GM12878 (cell line): ENCODE data around the gene TNFRSF1B. TPM values are rescaled to one million over a fixed set of nuclear protein-coding genes. Genes with fewer than 3 reads are reported as not detected.

Source experiments
- ATAC-seq: fragments of 200-7000 bp; cut with Tn5 transposase; 3 replicates; pipeline ENCODE4 v1.9.1; 2020; ENCODE audit warnings: mild to moderate bottlenecking, moderate library complexity
- BruUV-seq: library from RNA; stranded (reverse); fragments of 400-500 nt; replicated peaks from 2 replicates; lab custom pipeline; 2021; lab: Mats Ljungman, UMichigan
- CTCF ChIA-PET: fragments of 300-600 bp; sonication (Branson Sonifier 250); formaldehyde crosslinking; extraction: SDS; loops from one replicate; lab custom pipeline; 2021; ENCODE audit warnings: inconsistent platforms; lab: Yijun Ruan, JAX
- POLR2A ChIA-PET: fragments of 350-600 bp; formaldehyde crosslinking; extraction: SDS; loops from one replicate; lab custom pipeline; 2021; ENCODE audit warnings: inconsistent platforms; lab: Charles Lee
- RAD21 ChIA-PET: fragments of 300-600 bp; sonication (Branson Sonifier 250); formaldehyde crosslinking; loops from one replicate; lab custom pipeline; 2023; ENCODE audit warnings: antibody characterized with exemption; ENCODE audit not compliant: unreplicated experiment; lab: Charles Lee
- SMC1A ChIA-PET: fragments of 300-600 bp; sonication (Branson Sonifier 250); formaldehyde crosslinking; loops from one replicate; lab custom pipeline; 2023; ENCODE audit not compliant: unreplicated experiment, uncharacterized antibody; lab: Charles Lee
- DNase-seq: peaks from one replicate; pipeline ENCODE4 v3.0.0-alpha.2; 2011; ENCODE audit warnings: low read depth, low spot score
- FAIRE-seq: peaks from 3 replicates; lab custom pipeline; 2011; peaks lifted over from hg19 to GRCh38; lab: Jason Lieb, UNC
- H2AFZ ChIP-seq: 2 replicates; pipeline ENCODE4 v1.6.0; 2011; ENCODE audit warnings: low read depth, low read length, control low read depth; ENCODE audit not compliant: control insufficient read depth
- H3K27ac ChIP-seq: 2 replicates; pipeline ENCODE4 v1.5.1; 2011; ENCODE audit warnings: control low read depth; ENCODE audit not compliant: control insufficient read depth, insufficient read depth
- H3K27me3 ChIP-seq, 2 experiments: replicated peaks in 1 of 2; 2 replicates each; pipeline versions ENCODE4 v1.6.0 to v1.6.1; 2011; ENCODE audit warnings: low read length in 1 of 2; ENCODE audit not compliant: control insufficient read depth in 2 of 2, insufficient read depth in 2 of 2
- H3K36me3 ChIP-seq, 2 experiments: 2 replicates each; pipeline ENCODE4 v1.5.1; 2011; ENCODE audit warnings: low read length in 1 of 2; ENCODE audit not compliant: control insufficient read depth in 2 of 2, insufficient read depth in 2 of 2
- H3K4me1 ChIP-seq: 2 replicates; pipeline ENCODE4 v1.6.1; 2011; ENCODE audit warnings: mild to moderate bottlenecking, low read length, moderate library complexity, mixed read lengths; ENCODE audit not compliant: control insufficient read depth, insufficient read depth
- H3K4me2 ChIP-seq: 2 replicates; pipeline ENCODE4 v1.6.0; 2011; ENCODE audit warnings: control low read depth; ENCODE audit not compliant: control insufficient read depth, insufficient read depth
- H3K4me3 ChIP-seq: fragments of 200-600 bp; sonication (generic); 2 replicates; pipeline ENCODE4 v1.5.1; 2016
- H3K79me2 ChIP-seq: 2 replicates; pipeline ENCODE4 v1.6.0; 2011; ENCODE audit warnings: low read length; ENCODE audit not compliant: control insufficient read depth, insufficient read depth
- H3K9ac ChIP-seq: 2 replicates; pipeline ENCODE4 v1.8.0; 2011; ENCODE audit warnings: low read length, control low read depth, mixed read lengths; ENCODE audit not compliant: control insufficient read depth, insufficient read depth
- H3K9me3 ChIP-seq: replicated peaks from 3 replicates; pipeline ENCODE4 v1.5.1; 2011; ENCODE audit warnings: mild to moderate bottlenecking, low read length; ENCODE audit not compliant: control insufficient read depth, insufficient read depth
- H4K20me1 ChIP-seq: 2 replicates; pipeline ENCODE4 v1.6.0; 2011; ENCODE audit not compliant: control insufficient read depth, insufficient read depth
- ESRRA ChIP-seq: IDR thresholded peaks from 2 replicates; pipeline ENCODE4 v1.6.1; 2012; ENCODE audit warnings: mild to moderate bottlenecking, low read length, improper control_type of control experiment
- GABPA ChIP-seq: IDR thresholded peaks from 2 replicates; pipeline ENCODE4 v1.6.1; 2014; ENCODE audit warnings: antibody characterized with exemption, low read depth, mild to moderate bottlenecking, inconsistent platforms
- MTA2 ChIP-seq: fragments of 450-650 bp; IDR thresholded peaks from 2 replicates; pipeline ENCODE4 v1.6.1; 2016; ENCODE audit warnings: low read depth, mild to moderate bottlenecking, moderate library complexity
- POLR2AphosphoS5 ChIP-seq: IDR thresholded peaks from 2 replicates; pipeline ENCODE4 v1.6.1; 2011; ENCODE audit warnings: mild to moderate bottlenecking, low read length, inconsistent platforms
- RB1 ChIP-seq: fragments of 450-650 bp; formaldehyde crosslinking; IDR thresholded peaks from 2 replicates; pipeline ENCODE4 v1.6.1; 2017; ENCODE audit warnings: mild to moderate bottlenecking, borderline replicate concordance
- SPI1 ChIP-seq: IDR thresholded peaks from 2 replicates; pipeline ENCODE4 v1.6.1; 2011; ENCODE audit warnings: low read depth, mild to moderate bottlenecking, low read length, moderate library complexity, borderline replicate concordance; ENCODE audit not compliant: insufficient read depth
- TCF7 ChIP-seq: IDR thresholded peaks from 2 replicates; pipeline ENCODE4 v1.6.1; 2014; ENCODE audit warnings: antibody characterized with exemption, borderline replicate concordance
- ZBTB4 ChIP-seq: fragments of 450-650 bp; formaldehyde crosslinking; IDR thresholded peaks from 2 replicates; pipeline ENCODE4 v1.4.0; 2022; ENCODE audit warnings: mild to moderate bottlenecking, moderate library complexity
- ZBTB40 ChIP-seq: fragments of 450-650 bp; IDR thresholded peaks from 2 replicates; pipeline ENCODE4 v1.6.1; 2016; ENCODE audit warnings: mild to moderate bottlenecking, moderate library complexity, borderline replicate concordance
- ZNF24 ChIP-seq: fragments of 450-650 bp; IDR thresholded peaks from 2 replicates; pipeline ENCODE4 v1.6.1; 2017; ENCODE audit warnings: antibody characterized with exemption, mild to moderate bottlenecking
- WGBS: methylation state at CpG from one replicate; pipeline ENCODE4 v1.1.6; 2016; ENCODE audit warnings: low lambda C conversion rate; ENCODE audit not compliant: insufficient replicate concordance, insufficient coverage; ENCODE audit errors: missing lambda C conversion rate; 5-methylcytosine and 5-hydroxymethylcytosine counted together
- in situ Hi-C: fragments of 300-500 bp; cut with MboI; formaldehyde crosslinking; loops from 9 replicates; pipeline ENCODE4 v1.14.3; 2018; ENCODE audit warnings: mixed read lengths
- intact Hi-C: fragments of 100-400 bp; cut with micrococcal nuclease; formaldehyde crosslinking; loops from one replicate; pipeline ENCODE4 v1.14.2; 2022; ENCODE audit not compliant: unreplicated experiment
- polyA plus RNA-seq, 11 experiments: library from polyadenylated mRNA; depleted of rRNA in 4 of 11; unstranded in 6 of 11; stranded (reverse) in 5 of 11; fragments of >200 nt; fragmentation: Nextera tagmentation in 4 of 11; fragmentation: Illumina TruSeq in 1 of 11; extraction: Ambion mirVana in 4 of 11; extraction: Trizol in 1 of 11; gene quantifications; 1 replicate in 1 of 11; 2 replicates in 10 of 11; pipeline versions ENCODE4 v1.2.1 to v1.2.3, GENCODE V29; 2011 to 2016; ENCODE audit warnings: inconsistent platforms in 2 of 11, missing spikeins in 2 of 11, low read depth in 1 of 11
- total RNA-seq, 4 experiments: library from RNA; depleted of rRNA in 3 of 4; stranded (reverse); fragments of >200 nt in 3 of 4; fragmentation: Illumina TruSeq in 1 of 4; extraction: Trizol in 1 of 4; gene quantifications; 2 replicates each; pipeline versions ENCODE4 v1.2.1 to v1.2.3, GENCODE V29; 2013 to 2021

The TNFRSF1B gene
- total and polyA plus RNA-seq, 10 of the 15 experiments (the other 5 are each of a cell fraction or from before 2014, with no cell fraction given) = 10.1 to 87.2 (median 37.3) TPM

- 76% methylated on average over 5 of the region's 5 CpGs for WGBS
- no peak for DNase-seq
- Histone ChIP-seq H3K4me1 (peaks cover 53% of the 10 kb centered on the region), H3K4me3 (no peak overlapping the region), H3K9me3 (no peaks in the 10 kb centered on the region), H3K27ac (no peak overlapping the region), H3K9ac (no peak overlapping the region), H3K79me2 (no peaks in the 10 kb centered on the region), H4K20me1 (no peaks in the 10 kb centered on the region), H3K27me3 (no peaks in the 10 kb centered on the region), H3K36me3 (peaks cover 16 to 25% of the 10 kb centered on the region in 2 experiments; a peak in 3 of 4 replicates), H2AFZ (no peak overlapping the region), H3K4me2 (no peak overlapping the region)
- intact Hi-C loops = loop anchor here (5.0 to 10.0 kb wide), 2 partner anchors 64 to 221 kb away; partner anchors contain the start of gene MFN2
- ChIA-PET POLR2A (no interaction called here), CTCF (interaction anchor here (0.6 to 7.9 kb wide), 3 partner anchors 82 to 459 kb away, joined by 3 to 161 read pairs (median 4); no protein-coding TSS in a partner anchor), RAD21 (interaction anchor here (0.6 to 12.7 kb wide), 2 partner anchors 57 to 1241 kb away, joined by 3 to 116 read pairs; no protein-coding TSS in a partner anchor), SMC1A (interaction anchor here (0.7 to 16.0 kb wide), 2 partner anchors 58 to 82 kb away, joined by 3 to 191 read pairs; no protein-coding TSS in a partner anchor)
- BruUV-seq = no TSS peak
- in situ Hi-C loops = loop anchor here (5.0 kb wide), 1 partner anchor 79 kb away; no protein-coding TSS in a partner anchor
- no peak for TF ChIP-seq ZNF24
- no peak for TF ChIP-seq ZBTB4 (CRISPR knock-in tag)
- TF ChIP-seq ZBTB40 = no peak
- no peak for TF ChIP-seq ESRRA
- TF ChIP-seq SPI1 = no peak
- TF ChIP-seq POLR2AphosphoS5 = no peak
- no peak for TF ChIP-seq GABPA
- TF ChIP-seq TCF7 = no peak
- no peak for TF ChIP-seq MTA2
- no peak for TF ChIP-seq RB1
- FAIRE-seq = no peak
- ATAC-seq = no peak
Measured at GRCh38 chr1:12206238-12206637, 39.4 kb downstream of the TNFRSF1B start.
